PC-3 (cell line): ENCODE measurements around the gene FBXO7. TPM values are rescaled to one million over a fixed set of nuclear protein-coding genes. Genes with fewer than 3 reads are reported as not detected.

Source experiments
- ATAC-seq: fragments of 200-7000 bp; cut with Tn5 transposase; 2 replicates; pipeline ENCODE4 v1.9.1; 2020; ENCODE audit warnings: mild to moderate bottlenecking, moderate library complexity
- BruUV-seq: library from RNA; stranded (reverse); fragments of 400-500 nt; replicated peaks from 2 replicates; lab custom pipeline; 2021; lab: Mats Ljungman, UMichigan
- CTCF ChIA-PET: fragments of 300-600 bp; sonication (Branson Sonifier 250); formaldehyde crosslinking; loops from one replicate; lab custom pipeline; 2022; ENCODE audit warnings: antibody characterized with exemption; lab: Charles Lee
- POLR2A ChIA-PET: fragments of 300-600 bp; sonication (Branson Sonifier 250); formaldehyde crosslinking; loops from one replicate; lab custom pipeline; 2022; ENCODE audit warnings: antibody characterized with exemption; ENCODE audit not compliant: unreplicated experiment; lab: Charles Lee
- DNase-seq: peaks from one replicate; pipeline ENCODE4 v3.0.0-alpha.2; 2015
- H2AFZ ChIP-seq: fragments of 300-600 bp; sonication (generic); 2 replicates; pipeline ENCODE4 v1.6.0; 2016; ENCODE audit warnings: antibody characterized with exemption, low read length
- H3F3A ChIP-seq: fragments of 300-600 bp; sonication (generic); one replicate; pipeline ENCODE4 v1.6.0; 2017; ENCODE audit warnings: antibody characterized with exemption, low read length, control low read depth, mild to moderate bottlenecking; ENCODE audit not compliant: unreplicated experiment
- H3K27ac ChIP-seq: fragments of 300-600 bp; sonication (generic); 2 replicates; pipeline ENCODE4 v1.5.1; 2016; ENCODE audit warnings: mild to moderate bottlenecking, low read length
- H3K27me3 ChIP-seq: fragments of 300-600 bp; sonication (generic); 2 replicates; pipeline ENCODE4 v1.6.1; 2016; ENCODE audit warnings: low read length, mixed read lengths
- H3K36me3 ChIP-seq: fragments of 300-600 bp; sonication (generic); 2 replicates; pipeline ENCODE4 v1.6.1; 2016; ENCODE audit warnings: low read depth, mixed run types, low read length, mixed read lengths
- H3K4me1 ChIP-seq: fragments of 300-600 bp; sonication (generic); 2 replicates; pipeline ENCODE4 v1.5.1; 2016; ENCODE audit warnings: low read length; ENCODE audit not compliant: insufficient read depth
- H3K4me2 ChIP-seq: fragments of 300-600 bp; sonication (generic); 2 replicates; pipeline ENCODE4 v1.6.0; 2016; ENCODE audit warnings: low read length
- H3K4me3 ChIP-seq: fragments of 300-600 bp; sonication (generic); 2 replicates; pipeline ENCODE4 v1.5.1; 2016; ENCODE audit warnings: mild to moderate bottlenecking, low read length, mixed read lengths
- H3K79me2 ChIP-seq: fragments of 300-600 bp; sonication (generic); 2 replicates; pipeline ENCODE4 v1.6.1; 2017; ENCODE audit warnings: low read length, mixed read lengths
- H3K9ac ChIP-seq: fragments of 300-600 bp; sonication (generic); 2 replicates; pipeline ENCODE4 v1.6.0; 2016; ENCODE audit warnings: mild to moderate bottlenecking, low read length
- H3K9me2 ChIP-seq: fragments of 300-600 bp; sonication (generic); replicated peaks from 2 replicates; pipeline ENCODE4 v1.6.1; 2016; ENCODE audit warnings: mixed run types, low read length, mixed read lengths
- H3K9me3 ChIP-seq: fragments of 300-600 bp; sonication (generic); 2 replicates; pipeline ENCODE4 v1.6.1; 2016; ENCODE audit warnings: low read length, mixed read lengths
- H4K20me1 ChIP-seq: fragments of 300-600 bp; sonication (generic); 2 replicates; pipeline ENCODE4 v1.6.1; 2016; ENCODE audit warnings: low read length, mixed read lengths
- CTCF ChIP-seq: fragments of 300-600 bp; sonication (generic); conservative IDR thresholded peaks from 2 replicates; pipeline ENCODE4 v1.5.1; 2017; ENCODE audit warnings: antibody characterized with exemption, low read depth, mild to moderate bottlenecking, low read length
- EZH2 ChIP-seq: fragments of 300-600 bp; sonication (generic); IDR thresholded peaks from one replicate; pipeline ENCODE4 v1.6.1; 2017; ENCODE audit warnings: antibody characterized with exemption, mild to moderate bottlenecking, low read length; ENCODE audit not compliant: unreplicated experiment
- EZH2phosphoT487 ChIP-seq: fragments of 300-600 bp; sonication (generic); IDR thresholded peaks from 2 replicates; pipeline ENCODE4 v1.6.1; 2018; ENCODE audit warnings: mild to moderate bottlenecking, antibody characterized with exemption, low read length, borderline replicate concordance
- intact Hi-C: fragments of 100-400 bp; cut with micrococcal nuclease; formaldehyde crosslinking; loops from 2 replicates; pipeline ENCODE4 v1.9.0; 2023
- total RNA-seq: library from RNA; depleted of rRNA; stranded (reverse); fragments of >200 nt; gene quantifications from 2 replicates; pipeline ENCODE4 v1.2.3, GENCODE V29; 2014

The FBXO7 gene
- total RNA-seq, 1 experiment from 2014 or later: 43.6 TPM

GRCh38 chr22:32531228-32531627, 56.6 kb downstream of the FBXO7 start:
- TF ChIP-seq EZH2phosphoT487 (no peak), EZH2 (no peak), CTCF (no peak)
- no peaks in the 10 kb centered on the region for H3K4me1 ChIP-seq
- no TSS peak for BruUV-seq
- no peaks in the 10 kb centered on the region for H3F3A ChIP-seq
- no peaks in the 10 kb centered on the region for H3K9me3 ChIP-seq
- H3K9me2 ChIP-seq: no peaks in the 10 kb centered on the region
- DNase-seq (no peak), ATAC-seq (no peak)
- H3K9ac ChIP-seq: no peak overlapping the region
- H3K79me2 ChIP-seq: no peaks in the 10 kb centered on the region
- no peaks in the 10 kb centered on the region for H4K20me1 ChIP-seq
- no peak overlapping the region for H3K4me3 ChIP-seq
- H3K27me3 ChIP-seq: no peaks in the 10 kb centered on the region; the same call in 1 of the 2 replicates
- intact Hi-C loops: no loop called here
- ChIA-PET POLR2A (no interaction called here), CTCF (no interaction called here)
- H3K36me3 ChIP-seq: no peaks in the 10 kb centered on the region
- no peak overlapping the region for H3K27ac ChIP-seq
- H2AFZ ChIP-seq: no peak overlapping the region
- no peak overlapping the region for H3K4me2 ChIP-seq

GRCh38 chr22:32531931-32532819, 57.6 kb downstream of the FBXO7 start:
- Histone ChIP-seq H3K79me2 (no peaks in the 10 kb centered on the region), H4K20me1 (no peaks in the 10 kb centered on the region), H3K4me3 (no peak overlapping the region), H2AFZ (no peak overlapping the region), H3K9ac (no peak overlapping the region), H3F3A (no peaks in the 10 kb centered on the region), H3K9me3 (no peaks in the 10 kb centered on the region), H3K27ac (no peak overlapping the region), H3K4me2 (no peak overlapping the region), H3K36me3 (no peaks in the 10 kb centered on the region), H3K27me3 (no peaks in the 10 kb centered on the region; the same call in 1 of the 2 replicates), H3K4me1 (no peaks in the 10 kb centered on the region), H3K9me2 (no peaks in the 10 kb centered on the region)
- CTCF ChIA-PET: no interaction called here
- no peak for DNase-seq
- BruUV-seq: no TSS peak
- ATAC-seq: no peak
- POLR2A ChIA-PET: no interaction called here
- no peak for TF ChIP-seq EZH2
- no peak for TF ChIP-seq CTCF
- TF ChIP-seq EZH2phosphoT487: no peak
- intact Hi-C loops: no loop called here

GRCh38 chr22:32532820-32533128, 58.2 kb downstream of the FBXO7 start:
- H3K4me2 ChIP-seq: no peak overlapping the region
- no TSS peak for BruUV-seq
- DNase-seq (no peak), ATAC-seq (no peak)
- no peaks in the 10 kb centered on the region for H3F3A ChIP-seq
- H4K20me1 ChIP-seq: no peaks in the 10 kb centered on the region
- intact Hi-C loops: no loop called here
- no peak overlapping the region for H3K9ac ChIP-seq
- no peaks in the 10 kb centered on the region for H3K4me1 ChIP-seq
- no peak overlapping the region for H3K4me3 ChIP-seq
- no peaks in the 10 kb centered on the region for H3K79me2 ChIP-seq
- no peak overlapping the region for H3K27ac ChIP-seq
- H3K9me3 ChIP-seq: no peaks in the 10 kb centered on the region
- no peak for TF ChIP-seq CTCF
- TF ChIP-seq EZH2: no peak
- no peak for TF ChIP-seq EZH2phosphoT487
- CTCF ChIA-PET: no interaction called here
- POLR2A ChIA-PET: no interaction called here
- no peaks in the 10 kb centered on the region; the same call in 1 of the 2 replicates for H3K27me3 ChIP-seq
- no peak overlapping the region for H2AFZ ChIP-seq
- H3K36me3 ChIP-seq: no peaks in the 10 kb centered on the region
- no peaks in the 10 kb centered on the region for H3K9me2 ChIP-seq
